Thymus (tissue), 11 donors: Measurements from ENCODE around the gene L1TD1. TPM values are rescaled to one million over a fixed set of nuclear protein-coding genes. Genes with fewer than 3 reads are reported as not detected.
"Not testable (repeated sequence)": the region's sequence is repeated elsewhere in the genome, so short reads cannot be mapped to it uniquely, and the experiment has no call there.

Experiments
- DNase-seq, 9 donors: peaks; one replicate each; pipeline ENCODE4 v3.0.0-alpha.2; 2013; ENCODE audit warnings: low spot score in 9 of 9, low read depth in 6 of 9, missing footprints in 1 of 9
- H3K27ac ChIP-seq, 2 donors: one replicate each; pipeline ENCODE4 v1.5.1; 2013; ENCODE audit warnings: control low read depth in 1 of 2, low read depth in 1 of 2, low read length in 1 of 2, mild to moderate bottlenecking in 1 of 2, moderate library complexity in 1 of 2
- H3K27me3 ChIP-seq, 2 donors: one replicate each; pipeline ENCODE4 v1.5.1; 2013; ENCODE audit warnings: low read length in 1 of 2; ENCODE audit not compliant: control insufficient read depth in 2 of 2, insufficient read depth in 1 of 2
- H3K36me3 ChIP-seq, 2 donors: one replicate each; pipeline ENCODE4 v1.5.1; 2013; ENCODE audit warnings: low read length in 1 of 2, mild to moderate bottlenecking in 1 of 2, moderate library complexity in 1 of 2; ENCODE audit not compliant: control insufficient read depth in 2 of 2, insufficient read depth in 2 of 2
- H3K4me1 ChIP-seq, 2 donors: one replicate each; pipeline ENCODE4 v1.5.1; 2013; ENCODE audit warnings: low read length in 2 of 2; ENCODE audit not compliant: control insufficient read depth in 2 of 2, insufficient read depth in 2 of 2
- H3K4me3 ChIP-seq, 2 donors: one replicate each; pipeline ENCODE4 v1.5.1; 2013; ENCODE audit warnings: low read length in 2 of 2, control low read depth in 1 of 2, mild to moderate bottlenecking in 1 of 2
- H3K9me3 ChIP-seq, 2 donors: one replicate each; pipeline ENCODE4 v1.5.1; 2013; ENCODE audit warnings: low read length in 1 of 2, mild to moderate bottlenecking in 1 of 2; ENCODE audit not compliant: control insufficient read depth in 2 of 2, insufficient read depth in 1 of 2
- WGBS: extraction: QIAGEN DNeasy Blood & Tissue Kit; methylation state at CpG from one replicate; pipeline ENCODE4 v1.1.7; 2013; 5-methylcytosine and 5-hydroxymethylcytosine counted together
- polyA plus RNA-seq: library from polyadenylated mRNA; stranded (reverse); fragments of 200-250 nt; gene quantifications from one replicate; pipeline ENCODE4 v1.2.3, GENCODE V29; 2013
- total RNA-seq: library from RNA; stranded (reverse); fragments of 120-200 nt; gene quantifications from one replicate; pipeline ENCODE4 v1.2.4, GENCODE V29; 2013
- donor health status: healthy.

The L1TD1 gene
- total and polyA plus RNA-seq, 2 donors: 0.42 to 0.80 TPM

DNA sequence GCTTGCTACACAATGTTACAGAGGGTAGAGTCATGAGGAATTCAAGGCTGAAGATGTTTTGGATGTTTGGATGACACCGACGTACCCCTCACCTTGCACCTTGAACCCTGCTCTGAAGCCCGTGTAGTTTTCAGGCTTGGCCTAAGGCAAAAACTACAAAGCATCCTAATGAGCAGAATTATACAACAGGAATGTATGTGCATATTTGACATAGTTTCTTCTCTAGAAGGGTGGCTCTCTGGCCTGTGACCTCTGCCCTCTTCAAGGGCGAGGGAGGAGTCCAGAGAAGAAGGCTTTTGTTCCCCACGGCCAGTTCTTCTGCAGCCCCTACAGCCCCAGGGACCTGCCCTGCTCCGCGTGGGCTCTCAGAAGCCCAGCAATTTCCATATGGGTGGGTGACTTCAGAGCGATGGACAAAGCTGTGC is 43.3 kb downstream of the L1TD1 start:
- H3K27ac ChIP-seq: no peak overlapping the region
- WGBS: 94% methylated on average over 8 of the region's 8 CpGs
- DNase-seq: no peak
- no peak overlapping the region for H3K4me3 ChIP-seq
- H3K4me1 ChIP-seq: peaks cover 0 to 3% of the 10 kb centered on the region in 2 donors
- no peaks in the 10 kb centered on the region for H3K27me3 ChIP-seq
- no peaks in the 10 kb centered on the region for H3K36me3 ChIP-seq
- no peaks in the 10 kb centered on the region for H3K9me3 ChIP-seq

DNA sequence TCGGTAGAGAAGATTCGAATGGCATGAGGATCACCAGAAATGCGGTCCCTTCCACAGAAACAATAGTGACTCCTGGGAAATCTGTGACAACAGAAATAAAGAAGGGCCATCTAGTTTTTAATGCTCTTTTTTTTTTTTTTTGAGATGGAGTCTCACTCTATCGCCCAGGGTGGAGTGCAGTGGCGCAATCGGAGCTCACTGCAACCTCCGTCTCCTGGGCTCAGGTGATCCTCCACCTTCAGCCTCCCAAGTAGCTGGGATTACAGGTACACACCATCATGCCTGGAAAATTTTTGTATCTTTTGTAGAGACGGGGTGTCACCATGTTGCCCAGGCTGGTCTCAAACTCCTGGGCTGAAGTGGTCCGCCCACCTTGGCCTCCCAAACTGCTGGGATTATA is 43.9 kb downstream of the L1TD1 start:
- Histone ChIP-seq H3K27me3 (no peaks in the 10 kb centered on the region), H3K9me3 (no peaks in the 10 kb centered on the region), H3K36me3 (no peaks in the 10 kb centered on the region), H3K4me1 (no peaks in the 10 kb centered on the region), H3K4me3 (no peak overlapping the region), H3K27ac (no peak overlapping the region)
- WGBS: 98% methylated on average over 9 of the region's 9 CpGs
- no peak for DNase-seq

DNA sequence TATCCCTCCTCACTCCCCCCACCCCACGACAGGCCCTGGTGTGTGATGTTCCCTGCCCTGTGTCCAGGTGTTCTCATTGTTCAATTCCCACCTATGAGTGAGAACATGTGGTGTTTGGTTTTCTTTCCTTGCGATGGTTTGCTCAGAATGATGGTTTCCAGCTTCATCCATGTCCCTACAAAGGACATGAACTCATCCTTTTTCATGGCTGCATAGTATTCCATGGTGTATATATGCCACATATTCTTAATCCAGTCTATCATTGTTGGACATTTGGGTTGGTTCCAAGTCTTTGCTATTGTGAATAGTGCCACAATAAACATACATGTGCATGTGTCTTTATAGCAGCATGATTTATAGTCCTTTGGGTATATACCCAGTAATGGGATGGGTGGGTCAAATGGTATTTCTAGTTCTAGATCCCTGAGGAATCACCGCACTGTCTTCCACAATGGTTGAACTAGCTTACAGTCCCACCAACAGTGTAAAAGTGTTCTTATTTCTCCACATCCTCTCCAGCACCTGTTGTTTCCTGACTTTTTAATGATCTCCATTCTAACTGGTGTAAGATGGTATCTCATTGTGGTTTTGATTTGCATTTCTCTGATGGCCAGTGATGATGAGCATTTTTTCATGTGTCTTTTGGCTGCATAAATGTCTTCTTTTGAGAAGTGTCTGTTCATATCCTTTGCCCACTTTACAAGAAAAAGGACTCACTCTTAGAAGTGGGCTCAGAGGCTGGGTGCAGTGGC is 45.2 kb downstream of the L1TD1 start:
- H3K9me3 ChIP-seq, H3K4me1 ChIP-seq, H3K4me3 ChIP-seq, H3K27me3 ChIP-seq, DNase-seq, H3K27ac ChIP-seq, H3K36me3 ChIP-seq: not testable (repeated sequence)
- 89% methylated on average over 3 of the region's 3 CpGs for WGBS

DNA sequence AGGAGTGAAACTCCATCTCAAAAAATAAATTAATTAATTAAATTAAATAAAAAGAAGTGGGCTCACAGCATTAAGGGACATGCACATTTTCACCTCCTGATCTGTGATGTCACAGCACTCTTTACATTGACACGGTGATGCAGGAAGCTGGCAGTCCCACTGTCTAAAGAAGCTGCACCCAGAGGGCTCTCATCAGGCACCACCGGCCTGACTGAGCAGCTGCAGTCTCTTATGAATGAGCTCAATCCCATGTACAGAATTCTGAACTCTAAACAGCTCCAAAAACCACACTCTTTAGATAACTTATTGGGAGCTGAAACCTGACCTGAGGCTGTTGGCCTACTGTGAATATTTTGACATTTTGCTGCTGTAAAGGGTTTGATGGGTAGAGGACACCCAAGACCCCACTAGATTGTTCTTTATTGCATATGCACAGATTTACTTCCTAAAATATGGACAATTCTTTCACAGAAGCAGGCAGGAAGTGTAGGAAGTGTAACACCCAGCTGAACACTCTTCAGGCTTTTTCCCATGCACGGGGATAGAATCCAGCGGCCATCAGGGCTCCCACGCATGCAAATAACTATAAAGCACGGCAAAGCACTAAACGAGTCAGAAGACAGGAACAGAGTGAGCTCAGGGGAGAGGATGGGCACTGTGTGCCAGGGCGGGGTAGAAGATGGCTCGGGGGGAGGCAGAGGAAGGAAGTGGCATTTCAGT is 46.2 kb downstream of the L1TD1 start:
- no peak for DNase-seq
- 90% methylated on average over 9 of the region's 9 CpGs for WGBS
- H3K27me3 ChIP-seq: no peaks in the 10 kb centered on the region

DNA sequence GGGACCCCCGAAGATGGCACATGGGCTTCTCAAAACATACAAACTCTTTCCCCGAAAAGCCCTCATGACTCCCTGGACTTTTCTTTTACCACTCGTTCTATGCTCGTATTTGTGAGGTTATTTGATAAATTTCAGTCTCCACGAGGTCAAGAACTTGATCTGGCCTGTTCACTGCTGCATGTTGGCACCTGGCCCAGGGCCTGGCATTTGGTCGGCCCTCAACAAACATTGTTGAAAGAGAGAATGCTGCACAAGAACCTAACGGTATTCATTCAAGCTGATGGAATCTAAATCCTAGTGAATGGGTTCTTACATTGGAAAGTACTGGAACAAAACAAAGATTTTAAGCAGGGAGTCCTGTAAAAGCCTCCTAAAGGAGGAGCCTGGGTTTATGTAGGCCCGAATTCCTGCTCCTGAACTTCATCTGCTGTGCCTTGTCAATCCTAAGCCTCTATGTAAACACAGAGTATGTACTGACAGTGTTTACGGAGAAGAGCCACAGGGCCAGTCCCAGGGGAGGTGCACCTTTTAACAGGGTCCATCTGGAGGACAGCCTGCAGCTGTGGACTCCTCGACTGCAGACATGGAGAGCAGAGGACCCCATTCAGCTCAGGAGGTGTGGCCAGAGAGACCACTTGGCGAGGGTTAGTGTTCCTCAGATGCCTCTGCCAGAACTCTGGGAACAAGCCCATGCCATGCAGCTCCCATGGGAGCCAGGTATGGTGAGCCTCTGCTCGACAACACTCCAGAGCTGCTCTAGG is 46.9 kb downstream of the L1TD1 start:
- DNase-seq: no peak
- H3K9me3 ChIP-seq: no peaks in the 10 kb centered on the region
- H3K36me3 ChIP-seq: no peaks in the 10 kb centered on the region
- H3K4me1 ChIP-seq: no peaks in the 10 kb centered on the region
- H3K27ac ChIP-seq: no peak overlapping the region
- 86% methylated on average over 12 of the region's 12 CpGs for WGBS
- no peak overlapping the region for H3K4me3 ChIP-seq
- H3K27me3 ChIP-seq: no peaks in the 10 kb centered on the region

More for the DNA sequence above, 46.2 kb downstream of the L1TD1 start:
- no peaks in the 10 kb centered on the region for H3K36me3 ChIP-seq
- H3K9me3 ChIP-seq: no peaks in the 10 kb centered on the region
- H3K27ac ChIP-seq: no peak overlapping the region
- H3K4me3 ChIP-seq: no peak overlapping the region
- no peaks in the 10 kb centered on the region for H3K4me1 ChIP-seq

DNA sequence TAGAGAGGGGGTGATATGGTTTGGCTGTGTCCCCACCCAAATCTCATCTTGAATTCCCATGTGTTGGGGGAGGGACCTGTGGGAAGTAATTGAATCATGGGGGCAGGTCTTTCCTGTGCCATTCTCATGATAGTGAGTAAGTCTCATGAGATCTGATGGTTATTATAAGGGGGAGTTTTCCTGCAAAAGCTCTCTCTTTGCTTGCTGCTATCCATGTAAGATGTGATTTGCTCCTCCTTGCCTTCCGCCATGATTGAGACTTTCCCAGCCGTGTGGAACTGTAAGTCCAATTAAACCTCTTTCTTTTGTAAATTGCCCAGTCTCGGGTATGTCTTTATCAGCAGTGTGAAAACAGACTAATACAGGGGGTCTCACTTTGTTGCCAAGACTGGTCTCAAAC is 49.7 kb downstream of the L1TD1 start:
- not testable (repeated sequence) for H3K27me3 ChIP-seq, H3K4me1 ChIP-seq, H3K4me3 ChIP-seq, DNase-seq, H3K36me3 ChIP-seq, H3K9me3 ChIP-seq, H3K27ac ChIP-seq
- 96% methylated on average over 3 of the region's 3 CpGs for WGBS

DNA sequence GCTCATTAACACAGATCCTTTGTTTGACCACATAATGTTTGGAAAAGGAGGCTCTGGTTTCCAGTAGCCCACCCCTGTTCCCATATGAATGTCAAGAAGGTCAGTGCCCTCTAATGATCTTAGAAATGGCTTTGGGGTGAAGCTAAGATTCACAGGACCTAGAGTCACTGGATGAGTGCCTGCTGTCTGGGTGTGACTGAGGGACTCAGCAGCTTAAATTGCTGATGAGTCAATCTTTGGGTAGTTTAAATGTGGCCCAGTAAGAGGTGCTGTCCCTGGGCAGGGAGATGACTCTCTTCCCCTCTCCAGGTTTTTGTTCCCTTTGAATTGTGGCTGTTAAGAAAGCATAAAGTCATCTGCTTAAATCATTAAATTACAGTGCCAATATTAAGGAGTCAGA is 50.6 kb downstream of the L1TD1 start:
- H3K36me3 ChIP-seq: no peaks in the 10 kb centered on the region
- H3K27ac ChIP-seq: no peak overlapping the region
- no peaks in the 10 kb centered on the region for H3K9me3 ChIP-seq
- H3K4me1 ChIP-seq: no peaks in the 10 kb centered on the region
- DNase-seq: no peak
- no peak overlapping the region for H3K4me3 ChIP-seq
- H3K27me3 ChIP-seq: no peaks in the 10 kb centered on the region

DNA sequence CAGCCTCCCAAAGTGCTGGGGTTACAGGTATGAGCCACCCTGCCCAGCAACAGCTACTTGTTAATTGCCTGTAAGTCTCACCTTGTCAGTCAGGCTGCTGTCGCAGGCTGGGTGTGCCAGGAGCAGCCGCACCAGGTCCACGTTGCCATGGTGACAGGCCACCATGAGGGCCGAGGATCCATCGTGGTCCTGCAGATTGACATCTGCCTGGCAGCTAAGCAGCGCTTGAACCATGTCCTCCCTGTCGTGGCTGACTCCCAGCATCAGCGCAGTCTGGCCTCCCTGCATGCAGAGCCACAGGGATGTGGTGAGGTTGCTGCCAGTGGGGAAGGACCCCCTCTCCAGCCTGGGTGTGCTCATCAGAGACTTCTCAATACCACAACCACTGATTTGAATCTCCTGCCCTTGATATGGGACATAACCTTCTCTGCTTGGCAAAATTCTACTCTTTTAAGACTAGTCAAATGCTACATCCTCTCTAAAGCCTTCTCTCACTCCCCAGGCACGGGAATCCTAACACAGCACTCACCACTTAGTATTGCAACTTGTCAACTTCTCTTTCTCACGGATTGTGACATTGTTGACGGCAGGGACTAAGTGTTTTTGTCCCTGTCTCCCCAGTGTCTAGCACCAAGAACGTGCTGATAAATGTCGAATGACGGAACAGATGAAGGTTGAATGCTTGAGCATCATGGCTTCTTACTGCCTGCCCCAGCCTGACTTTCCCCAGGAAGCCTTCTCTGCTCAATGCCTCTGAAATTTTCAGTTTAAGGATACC is 52.9 kb downstream of the L1TD1 start:
- DNase-seq: no peak
- Histone ChIP-seq H3K27me3 (no peaks in the 10 kb centered on the region), H3K4me3 (no peak overlapping the region), H3K4me1 (no peaks in the 10 kb centered on the region), H3K27ac (no peak overlapping the region), H3K36me3 (no peaks in the 10 kb centered on the region), H3K9me3 (no peaks in the 10 kb centered on the region)
- 92% methylated on average over 14 of the region's 14 CpGs for WGBS
